GM12875 (cell line): ENCODE data around the gene AXL.
A peak's percentile ranks its signal among the peaks of the same experiment; 100 is the strongest.

Source experiments
- H3K4me3 ChIP-seq: one replicate; pipeline ENCODE4 v1.5.1; 2011; ENCODE audit warnings: low read depth, low read length, control low read depth
- CTCF ChIP-seq: IDR thresholded peaks from 2 replicates; pipeline ENCODE4 v1.5.1; 2011; ENCODE audit warnings: low read depth, mild to moderate bottlenecking, control low read depth, inconsistent platforms, low read length, moderate library complexity, borderline replicate concordance; ENCODE audit not compliant: insufficient read depth

Gene AXL

GRCh38 chr19:41294393-41294792 is 75.4 kb downstream of the AXL start:
- TF ChIP-seq CTCF, result no peak

GRCh38 chr19:41295499-41295898 is 76.5 kb downstream of the AXL start:
- H3K4me3 ChIP-seq, result no peak overlapping the region
- no peak for TF ChIP-seq CTCF

More at GRCh38 chr19:41294393-41294792, 75.4 kb downstream of the AXL start:
- no peak overlapping the region for H3K4me3 ChIP-seq

- no peak overlapping the region for H3K4me3 ChIP-seq
- TF ChIP-seq CTCF, result no peak
Observed at GRCh38 chr19:41296433-41296871, 77.4 kb downstream of the AXL start.

GRCh38 chr19:41297628-41298347 is 78.8 kb downstream of the AXL start:
- no peak overlapping the region for H3K4me3 ChIP-seq
- 0 out of 2 replicates have a peak, but pooled peaks have one; percentile 18 for TF ChIP-seq CTCF

- TF ChIP-seq CTCF, result no peak
- H3K4me3 ChIP-seq, result no peak overlapping the region
Observed at GRCh38 chr19:41298348-41298964, 79.4 kb downstream of the AXL start.

- H3K4me3 ChIP-seq, result no peak overlapping the region
- TF ChIP-seq CTCF, result no peak
Observed at GRCh38 chr19:41299046-41299754, 80.2 kb downstream of the AXL start.

GRCh38 chr19:41299755-41300089 is 80.7 kb downstream of the AXL start:
- no peak overlapping the region for H3K4me3 ChIP-seq

More at GRCh38 chr19:41299755-41300089, 80.7 kb downstream of the AXL start:
- TF ChIP-seq CTCF, result no peak
